ENCODE measurements around the gene RAB11FIP2.

DNA sequence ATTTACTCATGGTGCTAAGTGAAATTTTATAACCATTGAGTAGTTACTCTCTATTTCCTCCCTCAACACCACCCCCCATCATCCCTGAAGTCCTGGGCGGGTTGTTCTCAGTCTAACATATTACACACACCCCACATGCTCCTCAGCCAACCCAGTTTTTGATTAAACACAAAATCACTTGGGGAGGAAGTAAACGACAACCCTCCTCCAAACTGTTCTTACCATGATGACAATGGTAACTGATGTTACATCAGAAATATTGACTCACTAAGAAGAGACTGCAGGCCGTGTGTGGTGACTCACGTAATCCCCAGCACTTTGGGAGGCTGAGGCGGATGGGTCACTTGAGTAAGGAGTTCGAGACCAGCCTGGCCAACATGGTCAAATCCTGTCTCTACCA is 44.2 kb downstream of the RAB11FIP2 start:
- no peak for TF ChIP-seq RFX5 (IDR thresholded peaks at IDR 0.05; ENCODE audit: low read length)
- TF ChIP-seq, protein P1, sequence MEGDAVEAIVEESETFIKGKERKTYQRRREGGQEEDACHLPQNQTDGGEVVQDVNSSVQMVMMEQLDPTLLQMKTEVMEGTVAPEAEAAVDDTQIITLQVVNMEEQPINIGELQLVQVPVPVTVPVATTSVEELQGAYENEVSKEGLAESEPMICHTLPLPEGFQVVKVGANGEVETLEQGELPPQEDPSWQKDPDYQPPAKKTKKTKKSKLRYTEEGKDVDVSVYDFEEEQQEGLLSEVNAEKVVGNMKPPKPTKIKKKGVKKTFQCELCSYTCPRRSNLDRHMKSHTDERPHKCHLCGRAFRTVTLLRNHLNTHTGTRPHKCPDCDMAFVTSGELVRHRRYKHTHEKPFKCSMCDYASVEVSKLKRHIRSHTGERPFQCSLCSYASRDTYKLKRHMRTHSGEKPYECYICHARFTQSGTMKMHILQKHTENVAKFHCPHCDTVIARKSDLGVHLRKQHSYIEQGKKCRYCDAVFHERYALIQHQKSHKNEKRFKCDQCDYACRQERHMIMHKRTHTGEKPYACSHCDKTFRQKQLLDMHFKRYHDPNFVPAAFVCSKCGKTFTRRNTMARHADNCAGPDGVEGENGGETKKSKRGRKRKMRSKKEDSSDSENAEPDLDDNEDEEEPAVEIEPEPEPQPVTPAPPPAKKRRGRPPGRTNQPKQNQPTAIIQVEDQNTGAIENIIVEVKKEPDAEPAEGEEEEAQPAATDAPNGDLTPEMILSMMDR (IDR thresholded peaks at IDR 0.05), result no peak
